ENCODE measurements around the gene CHMP3.

GRCh38 chr2:86596118-86596517, 32.9 kb upstream of the CHMP3 start:
- TF ChIP-seq CTCF (IDR thresholded peaks at IDR 0.05 in 4 of 5, conservative IDR thresholded peaks at IDR 0.05 in 1 of 5): no peak
- TF ChIP-seq POLR2A (IDR thresholded peaks at IDR 0.05): no peak

Data from gastrocnemius medialis (tissue), 4 donors.